AG04450 (cell line): ENCODE data around the gene CYP26B1. TPM values are rescaled to one million over a fixed set of nuclear protein-coding genes. Genes with fewer than 3 reads are reported as not detected.

Experiments
- CTCF ChIA-PET: fragments of 300-600, 350-600 bp; formaldehyde crosslinking; extraction: SDS; loops from one replicate; lab custom pipeline; 2022; ENCODE audit warnings: antibody characterized with exemption, inconsistent platforms; lab: Charles Lee
- POLR2A ChIA-PET: fragments of 350-600 bp; formaldehyde crosslinking; extraction: SDS; loops from one replicate; lab custom pipeline; 2021; ENCODE audit warnings: antibody characterized with exemption, inconsistent platforms; lab: Yijun Ruan, JAX
- DNase-seq: peaks from one replicate; pipeline ENCODE4 v3.0.0-alpha.2; 2011; ENCODE audit warnings: low read depth, low spot score
- H3K27ac ChIP-seq: one replicate; pipeline ENCODE4 v1.5.1; 2012; ENCODE audit warnings: low read depth, low read length, control low read depth
- H3K27me3 ChIP-seq: one replicate; pipeline ENCODE4 v1.6.0; 2012; ENCODE audit warnings: low read length; ENCODE audit not compliant: control insufficient read depth, insufficient read depth
- H3K4me3 ChIP-seq: 2 replicates; pipeline ENCODE4 v1.5.1; 2011; ENCODE audit warnings: mild to moderate bottlenecking, low read depth, low read length, control low read depth
- H3K9me3 ChIP-seq: 2 replicates; pipeline ENCODE4 v1.5.1; 2012; ENCODE audit warnings: low read length; ENCODE audit not compliant: control insufficient read depth, insufficient read depth
- CTCF ChIP-seq: IDR thresholded peaks from 2 replicates; pipeline ENCODE4 v1.5.1; 2011; ENCODE audit warnings: low read depth, low read length, control low read depth, inconsistent platforms
- polyA plus RNA-seq: library from polyadenylated mRNA; depleted of rRNA; stranded (reverse); fragments of >200 nt; gene quantifications from 2 replicates; pipeline ENCODE4 v1.2.3, GENCODE V29; 2011

Gene CYP26B1
- polyA plus RNA-seq, 1 experiment = 0.01 TPM

- H3K27me3 ChIP-seq = peaks cover 40% of the 10 kb centered on the region
- no peaks in the 10 kb centered on the region; the same call in 1 of the 2 replicates for H3K9me3 ChIP-seq
- no peak for TF ChIP-seq CTCF
- ChIA-PET POLR2A (no interaction called here), CTCF (interaction anchor here (1.8 kb wide), 1 partner anchor 9 kb away, joined by 9 read pairs; no protein-coding TSS in a partner anchor)
- H3K4me3 ChIP-seq = no peak overlapping the region
- H3K27ac ChIP-seq = no peak overlapping the region
- DNase-seq = no peak
Measured at GRCh38 chr2:72159211-72159993, 11.7 kb upstream of the CYP26B1 start.

- Histone ChIP-seq H3K4me3 (no peak overlapping the region), H3K27me3 (peaks cover 48% of the 10 kb centered on the region), H3K9me3 (no peaks in the 10 kb centered on the region; the same call in 1 of the 2 replicates), H3K27ac (no peak overlapping the region)
- CTCF ChIA-PET = no interaction called here
- no peak for TF ChIP-seq CTCF
- POLR2A ChIA-PET = no interaction called here
- DNase-seq = no peak
Measured at GRCh38 chr2:72157871-72158771, 10.5 kb upstream of the CYP26B1 start.

- peaks cover 59% of the 10 kb centered on the region for H3K27me3 ChIP-seq
- H3K9me3 ChIP-seq = no peaks in the 10 kb centered on the region; the same call in 1 of the 2 replicates
- POLR2A ChIA-PET = no interaction called here
Measured at GRCh38 chr2:72156872-72157271, 9.2 kb upstream of the CYP26B1 start.

GRCh38 chr2:72155737-72156136, 8.1 kb upstream of the CYP26B1 start:
- Histone ChIP-seq H3K27me3 (peaks cover 70% of the 10 kb centered on the region), H3K9me3 (no peaks in the 10 kb centered on the region; the same call in 1 of the 2 replicates), H3K4me3 (no peak overlapping the region), H3K27ac (no peak overlapping the region)
- POLR2A ChIA-PET = no interaction called here
- CTCF ChIA-PET = interaction anchor here (1.4 to 3.1 kb wide), 2 partner anchors 353 to 424 kb away, joined by 4 to 8 read pairs; no protein-coding TSS in a partner anchor
- no peak for TF ChIP-seq CTCF
- no peak for DNase-seq

More at GRCh38 chr2:72156872-72157271, 9.2 kb upstream of the CYP26B1 start:
- H3K4me3 ChIP-seq = no peak overlapping the region
- DNase-seq = no peak
- TF ChIP-seq CTCF = no peak
- CTCF ChIA-PET = interaction anchor here (1.4 kb wide), 1 partner anchor 423 kb away, joined by 4 read pairs; no protein-coding TSS in a partner anchor
- no peak overlapping the region for H3K27ac ChIP-seq
